Activated CD4-positive, alpha-beta T cell treated with anti-CD3 and anti-CD28 coated beads, Interleukin-2, amount 10 ng/mL, durations not matched to agents 7 days and 5 days (primary cell): Measurements from ENCODE around the gene TNK1. TPM values are rescaled to one million over a fixed set of nuclear protein-coding genes. Genes with fewer than 3 reads are reported as not detected.

ENCODE experiments used
- CTCF ChIA-PET: fragments of 350-600 bp; sonication (Branson Sonifier 250); formaldehyde crosslinking; loops from one replicate; lab custom pipeline; 2021; ENCODE audit warnings: antibody characterized with exemption; lab: Charles Lee
- POLR2A ChIA-PET: fragments of 350-600 bp; sonication (Branson Sonifier 250); formaldehyde crosslinking; loops from one replicate; lab custom pipeline; 2021; ENCODE audit warnings: antibody characterized with exemption; lab: Charles Lee
- DNase-seq: peaks from one replicate; pipeline ENCODE4 v3.0.0-alpha.2; 2020
- H3K27ac Mint-ChIP-seq: one replicate; pipeline ENCODE4 v1.8.0; 2021; ENCODE audit warnings: mild to moderate bottlenecking, moderate library complexity, mixed read lengths
- H3K27me3 Mint-ChIP-seq: one replicate; pipeline ENCODE4 v1.8.0; 2021; ENCODE audit warnings: mixed read lengths
- H3K36me3 Mint-ChIP-seq: one replicate; pipeline ENCODE4 v1.8.0; 2021; ENCODE audit warnings: low read depth, mixed read lengths
- H3K4me1 Mint-ChIP-seq: one replicate; pipeline ENCODE4 v1.8.0; 2021; ENCODE audit warnings: mixed read lengths
- H3K4me3 Mint-ChIP-seq: one replicate; pipeline ENCODE4 v1.8.0; 2021; ENCODE audit warnings: mild to moderate bottlenecking, moderate library complexity, mixed read lengths
- H3K9me3 Mint-ChIP-seq: one replicate; pipeline ENCODE4 v1.8.0; 2021; ENCODE audit warnings: mixed read lengths
- total RNA-seq, 2 experiments: library from RNA; stranded (reverse); gene quantifications; one replicate each; pipeline ENCODE4 v1.2.3, GENCODE V29; 2021

The TNK1 gene
- total RNA-seq, 2 experiments from 2014 or later: 1.5 to 2.1 TPM

DNA sequence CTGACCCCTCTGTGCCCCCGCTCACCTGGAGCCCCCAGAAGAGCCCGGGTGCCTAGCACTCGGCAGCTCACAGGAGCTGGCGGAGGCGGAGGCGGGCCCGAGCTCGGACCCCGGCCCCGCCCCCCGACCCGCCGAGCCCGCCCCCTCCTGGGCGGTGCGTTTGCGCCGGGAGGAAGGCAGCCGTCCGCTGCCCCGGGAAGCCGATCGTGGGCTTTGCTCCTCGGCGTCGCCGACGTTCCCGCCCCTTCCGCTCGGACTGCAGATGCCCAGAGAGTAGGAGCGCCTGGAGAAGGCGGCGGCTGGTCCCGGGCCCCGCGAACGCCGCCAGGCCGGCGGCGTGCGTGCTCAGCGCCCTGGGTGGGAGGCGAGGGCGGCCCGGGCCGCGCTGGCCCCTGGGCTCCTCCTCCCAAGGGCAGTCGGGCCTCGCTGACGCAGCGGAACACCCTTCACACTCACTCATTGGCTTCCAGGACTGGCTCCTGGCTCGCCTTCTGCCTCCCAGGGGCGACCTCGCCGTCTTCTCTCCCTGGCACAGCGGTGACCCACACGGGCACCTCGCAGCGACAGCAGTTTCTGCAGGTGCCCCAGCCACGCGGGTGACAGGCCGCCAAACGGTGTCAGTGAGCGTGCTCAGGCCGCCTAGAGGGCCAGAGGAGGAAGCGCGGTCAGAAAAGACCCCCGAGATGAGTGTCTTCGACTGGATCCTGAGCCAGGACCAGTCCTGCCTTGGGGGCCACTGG lies 13.7 kb downstream of the TNK1 start, which contains the start of gene PLSCR3:
TSS of gene PLSCR3 (minus strand) at position 74 of the 740 bp plus-strand sequence. CDS start 415 bp downstream, outside the sequence.
- H3K27ac Mint-ChIP-seq: peak within 1 kb of the TSS; percentile 89
- no peaks in the 10 kb centered on the region for H3K9me3 Mint-ChIP-seq

DNA sequence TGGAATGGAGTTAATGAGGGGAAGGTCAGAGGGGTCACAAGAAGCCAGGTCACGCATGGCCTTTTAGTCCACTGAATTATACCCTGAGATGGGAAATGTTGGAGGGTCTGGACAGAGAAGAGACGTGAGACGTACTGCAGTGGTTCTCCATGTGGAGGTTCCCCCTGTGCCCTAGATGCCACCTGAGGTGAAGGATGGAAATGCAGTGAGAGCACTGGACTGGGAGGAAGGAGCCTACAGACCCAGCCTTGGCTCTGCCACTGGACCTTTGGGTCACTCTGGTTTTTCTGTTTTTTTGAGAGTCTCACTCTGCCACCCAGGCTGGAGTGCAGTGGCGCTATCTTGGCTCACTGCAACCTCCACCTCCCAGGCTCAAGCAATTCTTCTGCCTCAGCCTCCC lies 15.3 kb downstream of the TNK1 start:
- CTCF ChIA-PET: interaction anchor here (1.4 to 1.7 kb wide), 2 partner anchors 41 to 48 kb away, joined by 4 to 5 read pairs; no protein-coding TSS in a partner anchor
- Mint-ChIP-seq H3K27me3 (no peaks in the 10 kb centered on the region), H3K9me3 (no peaks in the 10 kb centered on the region), H3K4me1 (peaks cover 32% of the 10 kb centered on the region), H3K4me3 (peak overlapping the region; percentile 11), H3K27ac (no peak overlapping the region), H3K36me3 (peaks cover 22% of the 10 kb centered on the region)
- no peak for DNase-seq
- POLR2A ChIA-PET: no interaction called here

More for the DNA sequence above, 13.7 kb downstream of the TNK1 start, which contains the start of gene PLSCR3:
- DNase-seq: peak; percentile 80
- Mint-ChIP-seq H3K36me3 (peaks cover 31% of the 10 kb centered on the region), H3K27me3 (no peaks in the 10 kb centered on the region), H3K4me1 (peaks cover 34% of the 10 kb centered on the region), H3K4me3 (peak within 1 kb of the TSS; percentile 97)
- ChIA-PET CTCF (interaction anchor here (0.6 to 1.7 kb wide), 6 partner anchors 13 to 117 kb away, joined by 3 to 4 read pairs (median 3); no protein-coding TSS in a partner anchor), POLR2A (no interaction called here)

DNA sequence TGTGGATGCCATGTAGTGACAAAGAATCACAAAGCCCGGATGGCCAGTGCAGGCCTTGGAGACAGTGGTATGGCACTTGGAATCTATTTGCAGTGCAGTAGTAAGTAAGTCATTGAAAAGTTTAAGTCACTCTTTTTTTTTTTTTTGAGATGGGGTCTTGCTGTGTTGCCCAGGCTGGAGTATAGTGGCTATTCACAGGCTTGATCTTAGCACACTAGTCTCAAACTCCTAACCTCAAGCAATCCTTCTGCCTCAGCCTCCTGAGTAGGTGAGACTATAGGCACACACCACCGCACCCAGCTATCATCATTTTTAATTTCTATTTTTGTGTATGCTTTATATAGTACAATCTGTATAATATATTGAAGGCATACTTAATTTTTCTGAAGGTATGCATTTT lies 17.7 kb downstream of the TNK1 start:
- ChIA-PET POLR2A (no interaction called here), CTCF (interaction anchor here (0.6 to 2.0 kb wide), 7 partner anchors 10 to 162 kb away, joined by 3 to 6 read pairs (median 3); partner anchors contain the start of genes ACAP1 and SENP3)
- Mint-ChIP-seq H3K4me1 (peaks cover 23% of the 10 kb centered on the region), H3K27me3 (no peaks in the 10 kb centered on the region), H3K4me3 (no peak overlapping the region), H3K9me3 (no peaks in the 10 kb centered on the region), H3K27ac (no peak overlapping the region), H3K36me3 (peaks cover 7% of the 10 kb centered on the region)
- DNase-seq: no peak

DNA sequence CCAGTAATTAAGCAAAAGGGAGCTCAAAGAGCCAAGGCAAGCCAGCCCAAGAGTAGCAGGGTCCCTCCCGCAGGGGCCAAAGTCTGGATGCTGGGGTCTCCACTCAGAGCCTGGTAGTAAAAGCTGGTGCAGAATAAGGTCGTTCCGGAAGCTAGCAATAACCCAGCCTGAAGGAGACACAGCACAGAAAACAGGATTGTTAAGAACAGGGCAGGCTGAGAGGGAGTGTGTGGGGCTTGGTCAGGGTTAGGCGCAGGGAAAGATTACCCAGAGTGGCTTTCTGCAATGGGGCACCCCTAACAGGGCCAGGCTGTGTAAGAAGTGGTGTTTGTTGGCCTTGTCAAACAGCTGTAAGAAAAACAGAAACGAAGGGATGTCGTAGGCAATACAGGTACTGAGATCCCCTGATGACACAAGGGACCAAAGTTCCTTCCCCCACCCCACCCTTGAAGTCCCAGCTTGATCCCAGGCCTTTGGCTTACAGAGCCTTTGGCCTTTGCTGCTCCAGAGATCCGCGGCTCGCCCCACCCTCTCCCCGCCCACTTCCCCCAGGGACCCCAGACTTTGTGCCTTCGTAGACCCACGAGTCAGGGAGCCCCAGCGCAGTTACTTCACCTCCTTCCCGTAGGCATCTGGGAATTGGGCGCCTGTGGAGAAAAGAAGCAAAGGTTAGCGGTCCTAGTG lies 22.3 kb downstream of the TNK1 start:
- peak overlapping the region; percentile 95 for H3K27ac Mint-ChIP-seq
- DNase-seq: peak; percentile 31
- H3K9me3 Mint-ChIP-seq: no peaks in the 10 kb centered on the region
- POLR2A ChIA-PET: interaction anchor here (0.6 kb wide), 1 partner anchor 51 kb away, joined by 3 read pairs; no protein-coding TSS in a partner anchor
- H3K27me3 Mint-ChIP-seq: peaks cover 12% of the 10 kb centered on the region
- CTCF ChIA-PET: interaction anchor here (0.6 to 2.9 kb wide), 10 partner anchors 26 to 285 kb away, joined by 3 to 10 read pairs (median 6); partner anchors contain the start of genes TMEM102, TP53 and WRAP53
- H3K4me1 Mint-ChIP-seq: peaks cover 26% of the 10 kb centered on the region
- H3K4me3 Mint-ChIP-seq: peak overlapping the region; percentile 95
- H3K36me3 Mint-ChIP-seq: peaks cover 5% of the 10 kb centered on the region

- Mint-ChIP-seq H3K27ac (peak overlapping the region; percentile 95), H3K9me3 (no peaks in the 10 kb centered on the region), H3K4me3 (peak overlapping the region; percentile 95), H3K36me3 (peaks cover 5% of the 10 kb centered on the region), H3K27me3 (peaks cover 12% of the 10 kb centered on the region), H3K4me1 (peaks cover 26% of the 10 kb centered on the region)
- no peak for DNase-seq
- POLR2A ChIA-PET: no interaction called here
- CTCF ChIA-PET: interaction anchor here (0.6 to 2.7 kb wide), 10 partner anchors 18 to 284 kb away, joined by 3 to 10 read pairs (median 4); partner anchors contain the start of genes TMEM102, TP53 and WRAP53
Measured at GRCh38 chr17:7403727-7403976, 22.8 kb downstream of the TNK1 start.

GRCh38 chr17:7403977-7404736 lies 23.3 kb downstream of the TNK1 start, which contains the start of gene TMEM256:
TSS of gene TMEM256 (minus strand) at chr17:7404097. CDS start at chr17:7404084, 13 bp downstream.
- ChIA-PET POLR2A (interaction anchor here (0.6 to 0.8 kb wide), 2 partner anchors 42 to 245 kb away, joined by 3 to 4 read pairs; no protein-coding TSS in a partner anchor), CTCF (interaction anchor here (0.6 to 2.7 kb wide), 9 partner anchors 19 to 284 kb away, joined by 3 to 10 read pairs (median 4); partner anchors contain the start of genes TMEM102, TP53 and WRAP53)
- Mint-ChIP-seq H3K36me3 (peaks cover 5% of the 10 kb centered on the region), H3K27me3 (peaks cover 12% of the 10 kb centered on the region), H3K4me1 (peaks cover 28% of the 10 kb centered on the region), H3K9me3 (no peaks in the 10 kb centered on the region), H3K4me3 (peak within 1 kb of the TSS; percentile 95), H3K27ac (peak within 1 kb of the TSS; percentile 95)
- DNase-seq: peak; percentile 98

GRCh38 chr17:7404737-7405349 lies 24.0 kb downstream of the TNK1 start:
- peaks cover 12% of the 10 kb centered on the region for H3K27me3 Mint-ChIP-seq
- H3K36me3 Mint-ChIP-seq: peaks cover 3% of the 10 kb centered on the region
- H3K4me3 Mint-ChIP-seq: peak overlapping the region; percentile 95
- POLR2A ChIA-PET: interaction anchor here (0.6 to 0.8 kb wide), 2 partner anchors 41 to 244 kb away, joined by 3 to 4 read pairs; no protein-coding TSS in a partner anchor
- peak overlapping the region; percentile 95 for H3K27ac Mint-ChIP-seq
- CTCF ChIA-PET: interaction anchor here (1.0 to 2.7 kb wide), 4 partner anchors 28 to 49 kb away, joined by 3 to 10 read pairs (median 6); partner anchors contain the start of gene TMEM102
- H3K9me3 Mint-ChIP-seq: no peaks in the 10 kb centered on the region
- peak; percentile 66 for DNase-seq
- H3K4me1 Mint-ChIP-seq: peaks cover 26% of the 10 kb centered on the region

GRCh38 chr17:7405350-7406234 lies 24.7 kb downstream of the TNK1 start:
- peaks cover 26% of the 10 kb centered on the region for H3K4me1 Mint-ChIP-seq
- H3K9me3 Mint-ChIP-seq: no peaks in the 10 kb centered on the region
- peaks cover 3% of the 10 kb centered on the region for H3K36me3 Mint-ChIP-seq
- H3K27ac Mint-ChIP-seq: peak overlapping the region; percentile 76
- H3K4me3 Mint-ChIP-seq: peak overlapping the region; percentile 75
- POLR2A ChIA-PET: no interaction called here
- CTCF ChIA-PET: no interaction called here
- no peak for DNase-seq
- H3K27me3 Mint-ChIP-seq: peaks cover 12% of the 10 kb centered on the region

- H3K36me3 Mint-ChIP-seq: peaks cover 3% of the 10 kb centered on the region
- H3K27ac Mint-ChIP-seq: no peak overlapping the region
- no peaks in the 10 kb centered on the region for H3K9me3 Mint-ChIP-seq
- peak overlapping the region; percentile 58 for H3K4me3 Mint-ChIP-seq
- POLR2A ChIA-PET: no interaction called here
- peaks cover 26% of the 10 kb centered on the region for H3K4me1 Mint-ChIP-seq
- H3K27me3 Mint-ChIP-seq: peaks cover 12% of the 10 kb centered on the region
- DNase-seq: no peak
- CTCF ChIA-PET: no interaction called here
Measured at GRCh38 chr17:7406235-7406825, 25.4 kb downstream of the TNK1 start.

GRCh38 chr17:7407082-7407481 lies 26.2 kb downstream of the TNK1 start:
- H3K27me3 Mint-ChIP-seq: peaks cover 12% of the 10 kb centered on the region
- CTCF ChIA-PET: no interaction called here
- no peaks in the 10 kb centered on the region for H3K36me3 Mint-ChIP-seq
- H3K9me3 Mint-ChIP-seq: no peaks in the 10 kb centered on the region
- H3K4me1 Mint-ChIP-seq: peaks cover 22% of the 10 kb centered on the region
- H3K4me3 Mint-ChIP-seq: no peak overlapping the region
- DNase-seq: no peak
- POLR2A ChIA-PET: no interaction called here
- no peak overlapping the region for H3K27ac Mint-ChIP-seq
